HG02885 (cell line): Measurements from ENCODE around the gene ACTL10.
"Not testable (repeated sequence)": the region's sequence is repeated elsewhere in the genome, so short reads cannot be mapped to it uniquely, and the experiment has no call there.

Experiments
- ATAC-seq: cut with Tn5 transposase; IDR thresholded peaks from one replicate; pipeline ENCODE4 v1.9.1; 2021; ENCODE audit warnings: mild to moderate bottlenecking; ENCODE audit not compliant: unreplicated experiment, poor library complexity

ACTL10 gene

DNA sequence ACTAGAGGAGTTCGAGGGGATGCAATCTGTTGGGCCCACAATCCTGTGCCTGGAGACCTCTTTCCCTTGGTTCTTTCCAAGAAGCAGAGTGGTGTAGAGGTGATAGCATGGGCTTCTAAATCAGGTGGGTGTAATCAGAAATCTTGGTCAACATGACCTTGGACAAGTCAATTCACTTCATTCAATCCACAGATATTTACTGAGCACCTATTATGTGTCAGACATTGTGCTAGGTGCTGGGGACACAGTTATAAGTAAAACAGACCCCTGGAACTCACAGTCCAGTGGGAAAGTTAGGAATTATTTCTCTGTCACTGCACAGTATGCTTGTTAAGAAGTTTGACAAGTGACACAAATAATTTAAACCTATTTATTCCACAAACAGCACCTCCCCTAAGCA lies 22.8 kb downstream of the ACTL10 start:
- ATAC-seq: no peak

DNA sequence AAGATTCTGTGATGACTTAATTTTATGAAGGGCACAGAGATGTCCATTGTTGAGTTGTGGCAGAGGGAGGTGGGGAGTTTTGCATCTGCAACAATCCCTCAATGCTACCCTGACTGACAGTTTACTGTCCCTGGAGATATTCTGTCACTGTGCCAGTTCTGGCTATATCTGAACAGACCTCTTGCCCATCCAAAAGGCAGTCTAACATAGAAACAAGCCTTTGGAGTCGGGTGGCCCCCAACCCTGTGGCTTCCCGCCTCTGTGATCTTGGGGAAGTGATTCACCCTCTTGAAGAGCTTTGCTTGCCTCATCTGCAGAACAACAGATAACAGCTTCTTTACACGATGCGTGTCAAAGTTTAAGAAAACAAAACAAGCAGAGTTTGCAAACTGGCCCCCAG lies 23.2 kb downstream of the ACTL10 start:
- ATAC-seq: no peak

DNA sequence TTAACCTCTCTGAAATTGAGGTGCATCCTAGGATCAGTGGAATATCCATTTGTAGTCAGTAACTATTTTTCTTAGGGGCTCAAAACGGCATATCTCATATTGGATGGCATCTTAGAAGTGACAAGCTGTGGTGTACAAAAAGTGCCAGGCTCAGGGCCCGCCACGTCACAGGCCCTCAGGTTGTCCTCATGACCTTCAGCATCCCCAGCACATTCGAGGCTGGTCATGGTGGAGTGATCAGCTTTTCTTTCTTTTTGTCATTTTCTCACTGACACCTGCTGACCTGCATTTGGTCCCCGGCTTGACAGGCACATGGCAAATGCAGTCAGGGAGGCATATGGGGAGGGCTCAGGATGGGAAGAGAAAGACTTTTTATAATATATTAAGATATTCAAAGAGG lies 26.5 kb downstream of the ACTL10 start:
- ATAC-seq: no peak

DNA sequence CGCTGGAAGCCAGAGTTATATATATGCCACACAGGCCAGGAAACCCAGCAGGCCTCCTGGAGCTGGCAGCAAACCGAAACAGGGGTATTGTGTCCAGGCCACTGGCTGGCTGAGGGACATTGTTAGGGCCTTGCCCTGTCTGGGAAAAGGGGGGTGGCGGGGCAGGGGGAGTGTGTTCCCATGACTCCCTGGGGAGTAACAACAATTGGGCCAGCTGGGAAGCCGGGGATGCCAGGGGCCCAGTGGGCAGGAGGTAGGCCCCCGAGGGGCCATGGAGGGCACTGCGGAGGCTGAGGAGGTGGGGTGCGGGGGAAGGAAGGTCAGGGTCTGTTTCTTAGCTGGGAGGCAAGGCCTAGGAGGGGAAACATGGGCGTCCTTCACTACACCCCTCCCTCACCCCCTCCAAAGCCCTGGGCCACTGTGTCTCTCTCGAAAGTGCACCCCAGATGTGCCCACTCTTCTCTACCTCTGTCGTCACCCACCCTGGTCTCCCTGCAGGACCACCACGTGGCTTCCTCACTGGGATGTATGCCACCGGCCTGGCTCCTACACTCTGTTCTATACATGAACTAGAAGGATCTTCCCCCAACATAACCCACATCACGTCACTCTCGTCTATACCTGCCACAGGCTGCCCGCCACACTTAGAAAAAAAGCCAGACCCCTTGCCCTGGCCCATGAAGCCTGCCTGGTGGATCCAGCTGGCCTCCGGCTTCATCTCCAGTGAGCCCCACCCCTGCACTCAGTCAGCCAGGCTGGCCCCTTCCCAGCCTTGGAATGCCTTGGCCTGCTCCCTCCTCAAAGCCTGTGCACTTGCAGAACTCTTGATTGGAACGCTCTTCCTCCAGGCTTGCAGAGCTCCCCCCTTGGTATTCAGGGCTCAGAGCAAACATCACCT lies 27.2 kb downstream of the ACTL10 start:
- ATAC-seq: no peak

DNA sequence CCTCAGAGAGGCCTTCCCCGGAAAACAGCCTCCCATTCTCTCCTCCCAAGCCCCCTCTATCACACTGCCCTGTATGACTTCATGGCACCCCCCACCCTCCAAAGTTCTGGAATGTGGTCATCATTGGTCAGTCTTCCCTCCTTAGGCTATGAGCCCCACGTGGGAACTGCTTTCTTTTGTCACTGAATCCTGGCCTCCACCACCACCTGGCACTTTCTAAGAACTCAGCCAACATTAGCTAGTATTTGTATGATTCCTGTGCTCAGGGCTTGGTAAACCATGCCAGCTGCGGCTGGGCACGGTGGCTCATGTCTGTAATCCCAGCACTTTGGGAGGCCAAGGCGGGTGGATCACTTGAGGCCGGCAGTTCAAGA lies 27.9 kb downstream of the ACTL10 start:
- no peak for ATAC-seq

DNA sequence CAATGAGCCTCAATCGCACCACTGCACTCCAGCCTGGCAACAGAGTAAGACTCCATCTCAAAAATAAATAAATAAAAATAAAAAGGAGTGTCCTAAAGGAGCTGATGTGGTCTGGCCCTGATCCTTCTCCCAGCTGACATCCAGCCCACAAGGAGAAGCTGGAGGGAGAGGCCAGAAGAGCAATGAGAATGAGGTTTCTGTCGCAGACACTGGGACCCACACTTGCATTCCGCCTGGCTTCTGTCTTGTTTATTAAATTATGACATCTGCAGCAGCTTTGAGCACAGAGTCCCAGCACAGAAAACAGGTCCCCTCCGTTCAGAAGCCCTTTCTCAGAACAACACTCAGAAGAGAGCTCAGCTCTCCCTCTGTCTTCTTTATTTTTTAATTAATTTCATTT lies 29.7 kb downstream of the ACTL10 start:
- no peak for ATAC-seq

DNA sequence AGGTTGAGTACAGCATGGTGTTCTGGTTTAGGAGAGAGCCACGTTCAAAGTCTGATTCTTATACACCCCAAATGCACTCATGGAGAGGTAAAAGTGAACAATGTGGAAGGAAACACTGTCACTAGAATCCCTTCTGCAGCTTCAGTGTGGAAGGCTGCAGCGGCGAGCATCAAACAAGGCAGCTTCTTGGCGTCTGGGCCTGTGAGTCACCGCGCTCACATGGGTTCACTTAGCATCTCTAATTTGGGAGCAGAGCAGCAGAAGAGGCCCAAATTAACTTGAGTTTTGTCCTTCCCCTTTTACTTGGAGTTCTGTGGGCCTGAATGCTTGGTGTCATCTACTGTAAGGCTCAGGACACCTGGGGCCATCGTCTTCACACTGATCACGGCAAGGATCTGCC lies 30.4 kb downstream of the ACTL10 start:
- ATAC-seq: no peak

DNA sequence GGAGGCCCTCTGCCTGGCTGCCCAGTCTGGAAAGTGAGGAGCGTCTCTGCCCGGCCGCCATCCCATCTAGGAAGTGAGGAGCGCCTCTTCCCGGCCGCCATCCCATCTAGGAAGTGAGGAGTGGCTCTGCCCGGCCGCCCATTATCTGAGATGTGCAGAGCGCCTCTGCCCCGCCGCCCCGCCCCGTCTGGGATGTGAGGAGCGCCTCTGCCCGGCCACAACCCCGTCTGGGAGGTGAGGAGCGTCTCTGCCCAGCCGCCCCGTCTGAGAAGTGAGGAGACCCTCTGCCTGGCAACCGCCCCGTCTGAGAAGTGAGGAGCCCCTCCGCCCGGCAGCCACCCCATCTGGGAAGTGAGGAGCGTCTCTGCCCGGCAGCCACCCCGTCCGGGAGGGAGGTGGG lies 32.2 kb downstream of the ACTL10 start:
- not testable (repeated sequence) for ATAC-seq

DNA sequence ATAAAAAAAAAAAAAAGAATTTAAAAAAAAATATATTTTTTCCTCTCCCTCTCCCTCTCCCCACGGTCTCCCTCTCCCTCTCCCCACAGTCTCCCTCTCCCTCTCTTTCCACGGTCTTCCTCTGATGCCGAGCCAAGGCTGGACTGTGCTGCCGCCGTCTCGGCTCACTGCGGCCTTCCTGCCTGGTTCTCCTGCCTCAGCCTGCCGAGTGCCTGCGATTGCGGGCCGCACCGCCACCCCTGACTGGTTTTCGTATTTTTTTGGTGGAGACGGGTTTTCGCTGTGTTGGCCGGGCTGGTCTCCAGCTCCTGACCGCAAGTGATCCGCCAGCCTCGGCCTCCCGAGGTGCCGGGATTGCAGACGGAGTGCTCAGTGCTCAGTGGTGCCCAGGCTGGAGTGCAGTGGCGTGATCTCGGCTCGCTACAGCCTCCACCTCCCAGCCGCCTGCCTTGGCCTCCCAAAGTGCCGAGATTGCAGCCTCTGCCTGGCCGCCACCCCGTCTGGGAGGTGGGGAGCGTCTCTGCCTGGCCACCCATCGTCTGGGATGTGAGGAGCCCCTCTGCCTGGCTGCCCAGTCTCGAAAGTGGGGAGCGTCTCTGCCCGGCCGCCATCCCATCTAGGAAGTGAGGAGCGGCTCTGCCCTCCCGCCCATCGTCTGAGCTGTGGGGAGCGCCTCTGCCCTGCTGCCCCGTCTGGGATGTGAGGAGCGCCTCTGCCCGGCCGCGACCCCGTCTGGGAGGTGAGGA lies 34.1 kb downstream of the ACTL10 start:
- ATAC-seq: not testable (repeated sequence)

DNA sequence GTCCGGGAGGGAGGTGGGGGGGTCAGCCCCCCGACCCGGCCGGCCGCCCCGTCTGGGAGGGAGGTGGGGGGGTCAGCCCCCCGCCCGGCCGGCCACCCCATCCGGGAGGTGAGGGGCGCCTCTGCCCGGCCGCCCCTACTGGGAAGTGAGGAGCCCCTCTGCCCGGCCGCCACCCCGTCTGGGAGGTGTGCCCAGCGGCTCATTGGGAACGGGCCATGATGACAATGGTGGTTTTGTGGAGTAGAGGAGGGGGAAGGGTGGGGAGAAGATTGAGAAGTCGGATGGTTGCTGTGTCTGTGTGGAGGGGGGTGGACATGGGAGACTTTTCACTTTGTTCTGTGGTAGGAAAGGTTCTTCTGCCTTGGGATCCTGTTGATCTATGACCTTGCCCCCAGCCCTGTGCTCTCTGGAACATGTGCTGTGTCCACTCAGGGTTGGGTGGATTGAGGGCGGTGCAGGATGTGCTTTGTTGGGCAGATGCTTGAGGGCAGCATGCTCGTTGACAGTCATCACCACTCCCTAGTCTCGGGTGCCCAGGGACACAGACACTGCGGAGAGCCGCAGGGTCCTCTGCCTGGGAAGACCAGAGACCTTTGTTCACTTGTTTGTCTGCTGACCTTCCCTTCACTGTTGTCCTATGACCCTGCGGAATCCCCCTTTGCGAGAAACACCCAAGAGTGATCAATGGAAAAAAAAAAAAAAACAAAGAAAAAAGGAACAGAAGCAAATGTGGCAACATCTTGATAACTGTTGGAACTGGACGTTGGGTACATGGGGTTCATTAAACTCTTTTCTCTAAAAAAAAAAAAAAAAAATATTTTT lies 35.1 kb downstream of the ACTL10 start:
- no peak for ATAC-seq

DNA sequence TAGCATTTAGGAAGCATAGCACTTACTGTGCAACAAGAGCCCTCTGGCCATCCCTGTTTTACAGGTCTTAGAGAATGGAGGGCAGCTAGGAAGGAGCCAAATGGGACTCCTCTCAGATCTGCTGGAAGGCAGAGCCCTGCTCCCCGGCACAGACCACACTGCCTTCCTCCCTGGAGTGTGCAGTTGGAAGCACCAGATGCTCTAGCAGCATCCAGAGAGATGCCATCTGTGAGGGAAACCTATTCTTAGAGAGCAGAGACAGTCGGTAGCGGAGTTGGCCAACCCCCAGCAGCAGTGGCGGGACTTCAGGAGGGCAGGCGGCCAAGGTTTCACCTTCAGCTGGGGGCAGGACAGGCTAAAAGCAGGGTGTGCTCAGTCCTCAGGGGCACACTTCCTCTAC lies 36.1 kb downstream of the ACTL10 start:
- ATAC-seq: no peak

DNA sequence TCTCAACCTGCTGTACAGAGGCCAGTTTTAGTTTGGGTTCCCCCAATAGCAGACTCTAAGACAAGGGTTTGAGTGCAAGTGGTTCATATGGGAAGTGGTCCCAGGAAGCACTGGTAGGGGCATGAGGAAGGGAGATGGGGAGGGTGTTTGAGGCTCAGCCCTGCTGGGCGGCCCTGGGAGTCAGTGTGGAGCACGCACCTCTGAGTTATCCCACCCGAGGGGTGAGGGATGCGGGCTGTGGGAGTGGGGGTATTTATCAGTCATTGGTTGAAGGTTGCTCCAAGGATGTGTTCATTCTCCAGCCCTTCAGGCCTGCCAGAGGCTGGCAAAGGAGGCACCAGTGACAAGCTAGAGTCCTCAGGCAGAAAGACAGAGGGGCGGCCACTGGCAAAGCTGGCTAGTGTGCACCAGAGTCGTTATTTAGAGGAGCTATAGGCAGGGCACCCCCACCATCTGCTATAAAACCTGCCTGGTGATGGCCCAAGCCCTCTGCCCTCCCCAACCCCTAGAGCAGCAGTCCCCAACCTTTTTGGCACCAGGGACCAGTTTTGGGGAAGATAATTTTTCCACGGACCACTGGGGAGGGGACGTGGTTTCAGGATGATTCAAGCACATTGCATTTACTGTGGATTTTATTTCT lies 36.9 kb downstream of the ACTL10 start:
- no peak for ATAC-seq

DNA sequence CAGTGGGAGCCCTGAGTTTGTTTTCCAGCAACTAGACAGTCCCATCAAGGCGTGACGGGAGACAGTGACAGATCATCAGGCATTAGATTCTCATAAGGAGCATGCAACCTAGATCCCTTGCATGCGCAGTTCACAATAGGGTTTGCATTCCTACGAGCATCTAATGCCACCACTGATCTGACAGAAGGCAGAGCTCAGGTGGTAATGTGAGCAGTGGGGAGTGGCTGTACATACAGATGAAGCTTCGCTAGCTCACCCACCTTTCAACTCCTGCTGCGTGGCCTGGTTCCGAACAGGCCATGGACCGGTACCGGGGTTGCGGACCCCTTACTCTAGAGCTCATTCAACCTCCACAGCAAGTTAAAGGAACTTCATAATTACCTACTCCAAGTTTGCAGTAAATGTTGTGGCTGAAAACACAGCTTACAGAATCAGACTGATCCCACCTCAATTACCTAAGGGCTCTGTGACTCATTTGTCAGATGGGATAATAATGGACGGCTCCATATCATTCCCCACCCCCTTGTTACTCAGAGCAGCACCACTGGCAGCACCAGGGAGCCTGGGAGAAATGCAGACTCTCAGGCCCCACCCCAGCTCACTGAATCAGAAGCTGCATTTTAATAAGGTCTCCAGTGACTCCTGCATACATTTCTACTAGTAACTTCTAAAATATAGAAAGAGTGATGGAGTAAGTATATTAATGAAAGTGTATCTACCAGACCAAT lies 37.6 kb downstream of the ACTL10 start:
- no peak for ATAC-seq

DNA sequence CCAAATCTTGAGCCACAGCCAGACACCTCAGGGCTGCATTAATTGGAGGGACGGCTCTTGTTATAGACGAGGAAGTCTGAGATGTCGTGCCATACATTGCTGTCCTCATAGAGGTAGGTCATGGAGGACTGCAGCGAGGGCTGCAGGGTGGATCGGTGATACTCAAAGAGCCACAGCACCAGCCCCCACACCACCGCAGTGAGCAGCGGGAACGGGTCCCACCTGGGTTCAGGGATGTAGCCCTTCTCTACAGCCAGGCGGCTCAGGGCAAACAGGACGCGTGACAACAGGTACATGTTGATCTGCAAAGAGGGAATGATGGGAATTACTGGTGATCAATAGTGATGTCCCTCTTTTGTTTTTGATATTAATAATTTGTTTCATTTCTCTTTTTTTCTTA lies 40.9 kb downstream of the ACTL10 start:
- no peak for ATAC-seq

DNA sequence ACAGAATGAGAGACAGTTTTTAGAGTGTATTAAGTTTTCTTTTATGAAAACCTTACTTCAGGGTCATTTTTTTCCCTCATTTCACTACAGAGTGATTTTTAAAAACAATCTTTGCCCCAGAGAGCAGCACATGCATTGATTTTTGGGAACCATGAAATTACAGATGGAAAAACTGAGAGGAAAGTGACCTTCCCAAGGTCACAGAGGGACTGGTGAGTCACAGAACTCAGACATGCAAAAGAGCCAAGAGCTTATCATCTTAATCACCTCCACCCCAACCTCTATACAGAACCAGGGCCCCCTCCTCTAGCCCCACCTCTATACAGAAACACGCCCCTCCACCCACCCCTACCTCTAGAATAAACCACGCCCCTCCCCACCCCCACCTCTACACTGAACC lies 42.7 kb downstream of the ACTL10 start:
- no peak for ATAC-seq

DNA sequence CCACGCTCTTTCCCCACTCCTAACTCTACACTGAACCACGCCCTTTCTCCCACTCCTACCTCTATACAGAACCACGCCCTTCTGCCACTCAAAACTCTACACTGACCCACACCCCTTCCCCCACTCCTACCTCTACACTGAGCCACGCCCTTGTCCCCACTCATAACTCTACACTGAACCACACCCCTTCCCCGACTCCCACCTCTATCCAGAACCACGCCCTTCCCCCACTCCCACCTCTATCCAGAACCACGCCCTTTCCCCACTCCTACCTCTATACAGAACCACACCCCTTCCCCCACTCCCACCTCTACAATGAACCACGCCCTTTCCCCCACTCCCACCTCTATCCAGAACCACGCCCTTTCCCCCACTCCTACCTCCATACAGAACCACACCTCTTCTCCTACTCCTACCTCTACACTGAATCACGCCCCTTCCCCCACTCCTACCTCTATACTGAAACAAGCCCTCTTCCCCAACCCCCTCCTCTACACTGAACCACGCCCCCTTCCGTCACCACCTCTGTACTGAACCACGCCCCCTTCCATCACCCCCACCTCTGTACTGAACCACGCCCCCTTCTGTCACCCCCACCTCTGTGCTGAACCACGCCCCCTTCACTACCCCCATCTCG lies 43.3 kb downstream of the ACTL10 start:
- ATAC-seq: no peak

DNA sequence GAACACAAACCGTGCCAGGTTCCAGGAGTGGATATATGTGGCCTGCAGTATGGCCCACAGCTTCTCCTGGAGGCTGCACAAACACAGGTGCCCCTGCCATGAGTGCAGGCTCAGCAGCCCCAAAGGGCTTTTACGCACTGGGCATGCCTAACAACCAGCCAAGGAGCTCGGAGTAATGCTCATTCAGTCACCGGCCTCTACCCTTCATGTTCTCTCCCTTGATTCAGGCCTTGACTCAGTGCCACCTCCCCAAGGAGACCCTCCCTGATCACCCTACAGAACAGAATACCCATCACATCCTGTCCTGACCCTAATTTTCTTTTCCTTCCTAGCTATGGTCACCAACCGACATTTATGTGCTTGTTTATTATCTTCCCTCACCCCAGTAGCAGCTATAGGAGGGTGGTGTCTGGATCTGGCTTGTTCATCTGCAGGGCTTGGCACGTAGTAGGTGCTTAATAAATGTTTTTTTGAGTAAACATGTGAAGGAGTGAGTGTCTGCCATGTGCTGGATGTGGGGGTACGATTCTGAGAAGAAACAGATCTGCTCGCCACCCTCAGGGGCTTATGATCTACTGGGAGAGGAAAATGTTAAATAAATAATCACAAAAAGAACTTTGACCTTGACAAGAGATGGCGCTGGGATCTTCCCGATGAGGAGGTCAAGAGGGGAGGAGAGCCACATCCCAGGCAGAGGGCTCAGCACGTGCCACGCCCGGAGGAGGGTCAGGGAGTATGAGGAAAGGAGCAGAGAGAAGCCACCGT lies 44.1 kb downstream of the ACTL10 start:
- ATAC-seq: no peak

DNA sequence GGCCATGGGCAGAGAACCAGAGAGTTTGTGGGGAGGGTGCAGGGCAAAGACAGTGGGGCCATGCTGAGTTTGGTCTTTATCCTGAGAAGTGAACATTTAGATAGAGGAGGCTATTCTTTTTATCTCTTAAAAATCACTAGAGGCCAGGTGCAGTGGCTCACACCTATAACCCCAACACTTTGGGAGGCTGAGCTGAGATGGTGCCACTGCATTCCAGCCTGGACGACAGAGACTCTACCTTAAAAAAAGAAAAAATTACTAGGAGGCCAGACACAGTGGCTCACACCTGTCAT lies 44.6 kb downstream of the ACTL10 start:
- ATAC-seq: no peak

DNA sequence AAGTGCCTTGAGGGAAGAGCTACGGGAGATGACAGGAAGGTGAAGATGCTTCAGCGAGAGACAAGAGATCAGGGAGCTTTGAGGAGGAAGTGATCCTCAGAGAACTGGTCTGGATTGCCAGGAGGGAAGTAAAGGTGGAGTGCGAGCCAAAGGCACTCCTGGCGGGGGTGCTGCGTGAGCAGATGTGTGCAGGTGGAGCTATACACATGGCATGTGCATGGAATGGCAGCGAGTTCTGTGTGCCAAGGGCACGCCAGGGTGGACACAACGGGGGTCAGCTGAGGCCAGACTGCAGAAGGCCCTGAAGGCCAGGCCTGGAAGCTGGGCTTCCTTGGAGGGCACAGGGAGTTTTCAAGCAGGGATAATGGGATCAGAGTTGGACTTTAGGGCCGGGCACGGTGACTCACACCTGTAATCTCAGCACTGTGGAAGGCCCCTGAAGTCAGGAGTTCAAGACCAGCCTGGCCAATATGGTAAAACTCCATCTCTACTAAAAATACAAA lies 47.2 kb downstream of the ACTL10 start:
- ATAC-seq: no peak
